ENCODE results near the gene LARP1. TPM values are rescaled to one million over a fixed set of nuclear protein-coding genes. Genes with fewer than 3 reads are reported as not detected.
A peak's percentile ranks its signal among the peaks of the same experiment; 100 is the strongest.
"Not testable (repeated sequence)": the region's sequence is repeated elsewhere in the genome, so short reads cannot be mapped to it uniquely, and the experiment has no call there.

Gene LARP1
- total RNA-seq, 1 donor from 2014 or later = 147 TPM

DNA sequence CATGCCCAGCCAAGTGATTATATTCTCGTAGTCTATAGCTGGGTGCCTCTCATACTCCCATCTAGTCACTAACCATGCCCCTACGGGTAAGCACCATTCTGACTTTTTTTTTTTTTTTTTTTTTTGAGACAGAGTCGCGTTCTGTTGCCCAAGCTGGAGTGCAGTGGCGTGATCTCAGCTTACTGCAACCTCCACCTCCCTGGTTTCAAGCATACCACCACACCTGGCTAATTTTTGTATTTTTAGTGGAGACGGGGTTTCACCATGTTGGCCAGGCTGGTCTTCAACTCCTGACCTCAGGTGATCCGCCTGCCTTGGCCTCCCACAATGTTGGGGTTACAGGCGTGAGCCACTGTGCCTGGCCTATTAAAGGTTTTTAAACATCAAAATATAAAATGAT lies 24.4 kb upstream of the LARP1 start:
- intact Hi-C loops (cut with DNase I); DNase-seq (ENCODE audit: missing footprints); ATAC-seq: not testable (repeated sequence)

DNA sequence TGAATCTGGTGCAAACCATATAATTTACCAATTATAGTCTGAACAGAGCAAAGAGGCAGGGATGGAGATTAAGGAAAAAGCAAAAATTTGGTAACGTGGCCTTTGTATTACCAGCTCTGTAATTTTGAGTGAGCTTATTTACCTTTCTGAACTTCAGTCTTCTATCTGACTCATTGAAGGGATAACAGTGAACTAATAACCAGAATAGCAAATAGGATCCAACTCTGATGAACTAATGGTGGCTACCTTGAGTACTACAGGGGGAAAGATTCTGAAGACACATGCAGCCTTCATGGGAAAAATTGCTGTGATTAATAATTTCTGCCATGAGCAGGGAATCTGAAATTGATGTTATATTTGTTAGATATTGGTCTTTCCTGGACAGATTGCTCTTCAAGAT lies 23.0 kb upstream of the LARP1 start:
- no peak for DNase-seq (ENCODE audit: missing footprints)
- intact Hi-C loops (cut with DNase I) = no loop called here
- ATAC-seq = no peak

DNA sequence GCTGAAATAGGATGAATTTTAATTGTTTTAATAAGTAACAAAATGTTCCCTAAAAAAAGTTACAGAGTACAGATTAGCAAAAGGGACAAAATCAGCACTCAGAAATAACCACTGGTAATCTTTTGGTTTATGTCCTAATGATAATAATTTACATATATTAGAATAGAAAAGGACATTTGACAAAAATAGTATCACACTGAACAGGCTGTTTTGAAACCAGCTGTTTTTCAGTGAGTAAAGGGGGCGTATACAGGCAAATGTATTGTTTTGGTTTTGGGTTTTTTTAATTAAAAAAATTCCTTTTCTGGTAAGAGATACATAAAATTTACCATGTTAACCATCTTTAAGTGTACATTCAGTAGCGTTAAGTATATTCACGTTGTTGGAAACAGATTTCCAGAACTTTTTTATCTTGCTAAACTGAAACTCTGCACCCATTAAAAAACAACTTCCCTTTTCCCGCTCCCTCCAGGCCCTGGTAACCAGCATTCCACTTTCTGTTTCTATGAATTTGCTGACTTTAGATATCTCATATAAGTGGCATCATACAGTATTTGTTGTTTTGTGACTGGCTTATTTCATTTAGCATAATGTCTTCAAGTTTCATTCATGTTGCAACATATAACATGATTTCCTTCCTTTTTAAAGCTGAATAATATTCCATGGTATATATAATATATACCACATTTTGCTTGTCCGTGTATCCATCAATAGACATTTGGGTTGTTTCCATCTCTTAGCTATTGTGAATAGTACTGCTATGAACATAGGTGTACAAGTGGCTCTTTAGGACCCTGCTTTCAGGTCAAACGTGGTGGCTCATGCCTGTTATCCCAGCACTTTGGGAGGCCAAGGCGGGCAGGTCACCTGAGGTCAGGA lies 20.6 kb upstream of the LARP1 start:
- ATAC-seq = no peak
- intact Hi-C loops (cut with DNase I) = no loop called here
- DNase-seq (ENCODE audit: missing footprints) = no peak

DNA sequence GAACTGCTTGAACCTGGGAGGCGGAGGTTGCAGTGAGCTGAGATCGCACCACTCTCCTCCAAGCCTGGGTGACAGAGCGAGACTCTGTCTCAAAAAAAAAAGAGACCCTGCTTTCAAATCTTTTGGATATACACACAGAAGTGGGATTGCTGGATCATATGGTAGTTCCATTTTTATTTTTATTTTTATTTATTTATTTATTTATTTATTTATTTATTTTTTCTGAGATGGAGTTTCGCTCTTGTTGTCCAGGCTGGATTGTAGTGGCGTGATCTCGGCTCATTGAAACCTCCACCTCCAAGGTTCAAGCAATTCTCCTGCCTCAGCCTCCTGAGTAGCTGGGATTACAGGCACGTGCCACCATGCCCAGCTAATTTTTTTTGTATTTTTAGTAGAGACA lies 19.8 kb upstream of the LARP1 start:
- ATAC-seq; DNase-seq (ENCODE audit: missing footprints): not testable (repeated sequence)

DNA sequence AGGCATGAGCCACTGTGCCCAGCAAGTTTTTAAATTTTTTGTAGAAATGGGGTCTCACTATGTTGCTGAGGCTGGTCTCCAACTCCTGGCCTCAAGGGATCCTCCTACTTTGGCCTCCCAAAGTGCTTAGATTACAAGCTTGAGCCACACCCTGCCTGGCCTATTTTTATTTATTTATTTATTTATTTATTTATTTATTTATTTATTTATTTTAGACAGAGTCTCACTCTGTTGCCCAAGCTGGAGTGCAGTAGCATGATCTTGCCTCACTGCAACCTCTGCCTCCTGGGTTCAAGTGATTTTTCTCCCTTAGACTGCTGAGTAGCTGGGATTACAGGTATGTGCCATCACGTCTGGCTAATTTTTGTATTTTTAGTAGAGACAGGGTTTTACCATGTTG lies 18.8 kb upstream of the LARP1 start:
- ATAC-seq; intact Hi-C loops (cut with DNase I); DNase-seq (ENCODE audit: missing footprints): not testable (repeated sequence)

More for the DNA sequence above, 19.8 kb upstream of the LARP1 start:
- intact Hi-C loops (cut with DNase I) = not testable (repeated sequence)

DNA sequence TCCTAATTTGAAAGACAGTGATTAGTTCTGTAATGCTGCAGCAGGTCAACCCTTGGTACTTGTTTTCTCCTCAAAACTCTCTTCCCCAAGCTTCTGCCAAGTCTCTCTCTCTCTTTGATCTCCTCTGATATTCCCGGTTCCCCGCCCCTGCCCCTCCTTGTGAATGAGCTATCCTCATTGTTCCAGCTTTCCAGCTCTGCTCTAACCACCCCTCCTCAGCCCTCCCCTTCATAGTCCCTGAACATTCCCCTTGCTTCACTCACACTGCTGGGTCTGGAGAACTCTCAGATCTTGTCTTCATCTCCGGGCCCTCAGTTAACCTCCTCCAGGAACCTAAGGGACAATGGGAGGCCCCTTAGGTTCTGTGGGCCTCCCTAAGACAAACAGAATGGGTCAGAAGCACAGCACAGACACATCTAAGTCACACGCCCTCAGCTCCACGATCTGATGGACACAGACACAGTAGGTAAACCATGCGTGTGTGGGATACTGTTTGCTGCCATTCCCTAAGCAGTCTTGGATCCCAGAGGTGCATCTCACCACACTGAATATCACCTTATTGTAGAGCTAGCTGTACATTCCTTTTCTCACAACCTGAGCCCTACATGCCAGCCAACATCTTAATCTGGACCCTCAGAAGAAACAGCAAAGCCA lies 17.4 kb upstream of the LARP1 start:
- intact Hi-C loops (cut with DNase I) = no loop called here
- ATAC-seq (no peak), DNase-seq (ENCODE audit: missing footprints) (no peak)

DNA sequence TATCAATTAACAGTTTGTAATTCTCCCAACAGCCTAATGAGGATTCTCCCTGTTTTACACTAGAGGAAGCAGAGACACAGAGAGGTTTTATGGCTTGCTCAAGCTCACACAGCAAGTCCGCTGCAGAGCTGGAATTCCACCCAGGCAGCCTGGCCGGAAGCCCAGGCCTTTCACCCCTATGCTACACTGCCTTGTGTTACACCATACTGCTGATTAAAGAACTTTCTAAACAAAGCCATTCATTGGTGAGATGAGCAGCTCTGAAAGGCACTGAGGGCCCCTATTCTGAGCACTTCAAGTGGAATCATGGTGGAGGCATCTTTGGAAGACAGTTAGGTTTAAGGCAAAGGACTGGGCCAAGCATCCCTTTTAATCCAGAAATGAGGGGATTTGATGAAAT lies 14.7 kb upstream of the LARP1 start:
- intact Hi-C loops (cut with DNase I) = loop anchor here (5.0 kb wide), 1 partner anchor 48 kb away; no protein-coding TSS in a partner anchor
- ATAC-seq = peak; percentile 91
- DNase-seq (ENCODE audit: missing footprints) = peak; percentile 79

DNA sequence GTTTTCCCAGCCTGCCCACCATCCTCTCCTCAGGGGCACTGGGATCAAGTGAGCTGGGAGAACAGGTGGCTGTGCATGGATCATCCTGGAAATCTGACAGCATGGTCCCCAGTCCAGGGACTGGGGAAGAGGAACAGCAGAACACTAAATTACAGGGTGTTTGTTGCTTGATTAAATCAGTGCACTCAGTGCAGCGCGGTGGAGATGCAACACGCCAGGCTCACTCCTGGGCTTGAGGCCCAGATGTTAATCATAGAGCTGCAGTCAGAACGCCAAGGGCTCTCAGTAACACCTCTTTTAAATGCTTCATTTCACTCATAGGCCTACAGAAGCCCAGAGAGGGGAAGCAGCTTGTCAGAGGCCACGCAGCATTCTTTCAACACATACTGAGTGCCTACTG lies 14.2 kb upstream of the LARP1 start:
- intact Hi-C loops (cut with DNase I) = loop anchor here (5.0 kb wide), 1 partner anchor 49 kb away; no protein-coding TSS in a partner anchor
- DNase-seq (ENCODE audit: missing footprints) (no peak), ATAC-seq (peak; percentile 59)

DNA sequence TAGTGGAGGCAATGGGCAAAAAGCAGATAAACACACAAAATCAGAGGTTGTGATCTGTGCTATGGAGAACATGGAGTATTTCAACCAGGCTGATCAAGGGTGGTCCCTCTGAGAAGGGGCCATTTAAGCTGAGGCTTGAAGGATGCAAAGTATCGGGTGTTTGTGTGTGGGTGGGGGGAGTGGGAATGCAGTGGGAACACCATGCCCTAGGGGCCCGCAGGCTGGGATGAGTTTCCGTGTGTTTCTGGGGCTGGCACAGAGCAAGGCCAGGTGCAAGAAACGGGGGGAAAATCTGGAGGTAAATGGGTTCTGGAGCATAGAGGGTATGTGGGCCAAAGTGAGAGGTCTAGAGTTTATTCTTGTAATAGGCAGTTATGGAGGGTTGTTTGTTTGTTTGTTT lies 13.8 kb upstream of the LARP1 start:
- ATAC-seq = no peak
- intact Hi-C loops (cut with DNase I) = loop anchor here (5.0 kb wide), 1 partner anchor 49 kb away; no protein-coding TSS in a partner anchor
- no peak for DNase-seq (ENCODE audit: missing footprints)

DNA sequence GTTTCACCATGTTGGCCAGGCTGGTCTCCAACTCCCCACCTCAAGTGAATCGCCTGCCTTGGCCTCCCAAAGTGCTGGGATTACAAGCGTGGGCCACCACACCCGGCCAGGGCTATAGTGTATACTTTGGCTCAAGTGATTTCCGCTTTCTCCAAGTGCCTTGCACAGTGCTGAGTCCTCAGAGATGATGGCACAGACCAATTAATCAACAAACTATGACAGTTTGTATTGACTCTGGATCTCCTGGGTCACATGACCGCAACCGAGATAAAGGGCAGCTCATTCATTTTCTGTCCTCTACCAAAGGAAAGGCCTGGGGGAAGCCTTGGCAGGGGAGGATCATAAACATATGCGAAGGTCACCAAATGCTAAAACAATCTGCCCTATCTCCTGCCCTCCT lies 11.4 kb upstream of the LARP1 start:
- no peak for DNase-seq (ENCODE audit: missing footprints)
- ATAC-seq = no peak
- intact Hi-C loops (cut with DNase I) = loop anchor here (5.0 kb wide), 1 partner anchor 52 kb away; no protein-coding TSS in a partner anchor

DNA sequence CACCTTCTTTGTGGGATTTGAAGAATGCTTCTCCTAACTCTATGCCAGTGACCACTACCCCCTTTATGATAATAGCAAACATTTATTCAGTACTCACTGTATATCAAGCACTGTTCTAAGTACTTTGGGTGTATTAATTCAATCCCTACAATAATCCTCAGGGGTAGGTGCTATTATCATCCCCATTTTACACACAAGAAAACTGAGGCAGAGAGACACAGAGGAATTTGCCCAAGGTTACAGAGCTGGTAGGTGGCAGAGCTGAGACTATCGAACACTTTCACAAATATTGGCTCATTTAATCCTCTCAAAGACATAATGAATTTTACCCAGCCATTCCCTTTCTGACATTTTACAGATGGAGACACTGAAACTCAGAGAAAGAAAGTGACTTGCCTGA lies 9.8 kb upstream of the LARP1 start:
- no peak for DNase-seq (ENCODE audit: missing footprints)
- no peak for ATAC-seq
- intact Hi-C loops (cut with DNase I) = no loop called here

DNA sequence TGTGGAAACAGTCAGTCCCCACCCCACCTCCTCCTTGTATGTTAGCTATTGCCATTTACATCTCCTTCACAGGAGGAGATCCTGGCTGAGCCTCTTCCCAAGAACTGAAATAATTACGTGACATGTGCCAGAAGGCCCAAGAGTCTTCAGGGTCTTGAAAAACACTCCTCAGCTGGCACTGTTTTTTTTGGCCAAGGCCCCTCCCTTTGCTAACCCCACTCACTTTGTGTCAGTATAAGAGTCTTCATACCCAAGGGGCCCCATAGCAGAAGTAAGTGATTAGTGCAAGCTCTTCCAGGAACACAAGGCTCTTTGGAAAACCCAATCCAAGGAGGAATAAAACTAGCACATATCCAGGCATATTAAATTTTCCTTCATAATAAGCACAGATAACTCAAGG lies 5.7 kb upstream of the LARP1 start:
- intact Hi-C loops (cut with DNase I) = no loop called here
- ATAC-seq (no peak), DNase-seq (ENCODE audit: missing footprints) (no peak)

DNA sequence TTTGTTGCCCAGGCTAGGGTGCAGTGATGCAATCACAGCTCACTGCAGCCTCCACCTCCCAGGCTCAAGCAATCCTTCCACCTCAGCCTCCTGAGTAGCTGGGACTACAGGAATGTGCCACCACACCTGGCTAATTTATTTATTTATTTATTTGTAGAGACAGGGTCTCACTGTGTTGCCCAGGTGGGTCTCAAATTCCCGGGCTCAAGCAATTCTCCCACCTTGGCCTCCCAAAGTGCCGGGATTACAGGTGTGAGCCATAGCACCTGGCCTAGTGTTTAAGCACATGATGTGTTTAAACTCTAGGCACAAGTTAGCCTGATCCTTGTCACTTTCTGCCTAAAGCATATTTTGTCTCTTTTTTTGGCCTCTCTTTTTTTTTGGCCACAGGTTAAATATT lies 4.5 kb upstream of the LARP1 start:
- DNase-seq (ENCODE audit: missing footprints); ATAC-seq: not testable (repeated sequence)
- intact Hi-C loops (cut with DNase I) = loop anchor here (10.0 kb wide), 1 partner anchor 276 kb away; the partner anchor contains the start of gene HAND1

DNA sequence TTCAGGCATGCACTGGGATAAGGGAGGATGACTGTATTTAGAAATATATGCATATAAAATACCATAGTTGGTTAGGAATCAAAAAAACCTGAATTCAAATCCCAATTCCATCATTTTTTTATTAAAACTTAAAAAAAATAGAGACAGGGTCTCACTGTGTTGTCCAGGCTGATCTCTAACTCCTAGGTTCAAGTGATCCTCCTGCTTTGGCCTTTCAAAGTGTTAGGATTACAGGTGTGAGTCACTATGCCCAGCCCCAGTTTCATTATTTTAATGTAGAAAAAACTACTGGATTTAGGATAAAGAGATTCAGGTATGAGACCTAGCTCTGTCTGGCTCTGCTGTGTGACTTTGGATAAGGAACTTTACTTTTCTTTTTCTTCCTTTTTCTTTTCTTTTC lies 3.3 kb upstream of the LARP1 start:
- intact Hi-C loops (cut with DNase I) = loop anchor here (10.0 kb wide), 1 partner anchor 277 kb away; the partner anchor contains the start of gene HAND1
- no peak for DNase-seq (ENCODE audit: missing footprints)
- no peak for ATAC-seq

DNA sequence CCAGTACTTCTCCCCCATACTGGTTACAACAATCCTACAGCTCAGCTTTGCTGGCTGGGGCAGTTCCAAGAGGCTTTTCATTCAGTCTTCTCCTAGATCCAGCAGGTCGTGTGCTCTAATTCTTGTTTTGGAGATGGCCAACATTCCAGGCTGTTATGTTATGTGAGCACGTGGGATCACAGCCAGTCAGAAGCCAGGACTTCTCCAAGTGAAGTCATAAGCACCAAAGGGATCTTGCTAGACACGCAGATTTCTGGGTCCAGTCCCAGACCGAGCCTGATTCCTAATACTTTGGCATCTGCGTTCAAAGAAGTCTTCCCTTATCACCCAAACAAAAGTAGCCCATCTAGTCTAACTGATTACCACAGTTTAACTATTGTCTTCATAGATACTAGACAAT lies 1.4 kb upstream of the LARP1 start:
- ATAC-seq (peak; percentile 53), DNase-seq (ENCODE audit: missing footprints) (peak; percentile 85)
- intact Hi-C loops (cut with DNase I) = loop anchor here (2.0 to 10.0 kb wide), 3 partner anchors 71 to 279 kb away; partner anchors contain the start of genes CNOT8 and HAND1

DNA sequence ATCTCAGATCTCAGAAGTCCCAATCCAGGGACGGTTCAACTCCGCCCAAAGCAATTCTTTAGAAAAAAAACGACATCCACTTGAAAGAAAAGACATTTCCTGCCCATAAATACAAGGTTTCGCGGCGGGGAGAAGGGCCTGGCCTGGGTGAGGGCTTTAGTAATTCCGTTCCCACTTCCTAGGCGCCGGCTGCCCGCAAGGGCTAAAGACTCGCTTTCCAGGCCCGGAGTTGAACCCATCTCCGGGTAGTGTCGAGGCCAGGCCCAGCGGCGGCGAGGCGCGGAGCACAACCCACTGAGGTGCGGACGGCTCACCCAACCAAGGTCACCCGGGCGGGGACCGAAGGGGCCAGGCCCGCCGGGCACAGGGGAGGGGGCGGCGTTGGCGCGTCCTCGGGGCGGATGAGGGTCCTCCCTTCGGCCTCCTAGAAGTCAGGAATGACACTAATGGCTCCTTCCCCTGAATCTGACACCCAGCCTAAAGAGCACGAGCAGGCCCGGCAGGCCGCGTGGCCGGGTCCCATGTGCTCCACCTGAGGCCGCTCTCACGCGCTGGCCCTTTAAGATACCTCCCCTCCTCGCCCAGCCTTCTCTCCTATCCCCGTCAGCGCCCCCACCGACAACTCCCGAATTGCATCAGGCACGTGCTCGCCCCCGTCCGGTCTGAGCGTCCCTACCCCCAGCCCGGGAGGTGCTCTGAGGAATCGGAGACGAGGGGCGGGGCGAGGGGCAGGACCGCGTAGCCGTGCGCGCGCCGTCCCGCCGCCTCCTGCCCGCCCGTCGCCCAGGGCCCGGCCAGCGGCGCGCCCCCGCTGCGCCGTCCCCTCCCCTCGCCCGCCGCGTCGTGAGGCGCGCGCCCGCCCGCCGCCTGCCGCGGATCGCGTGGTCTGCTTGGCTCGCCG lies 467 bp upstream of the LARP1 start:
- intact Hi-C loops (cut with DNase I) = loop anchor here (2.0 to 10.0 kb wide), 6 partner anchors 38 to 280 kb away; partner anchors contain the start of genes CNOT8 and HAND1
- peak; percentile 95 for ATAC-seq
- peak; percentile 100 for DNase-seq (ENCODE audit: missing footprints)

DNA sequence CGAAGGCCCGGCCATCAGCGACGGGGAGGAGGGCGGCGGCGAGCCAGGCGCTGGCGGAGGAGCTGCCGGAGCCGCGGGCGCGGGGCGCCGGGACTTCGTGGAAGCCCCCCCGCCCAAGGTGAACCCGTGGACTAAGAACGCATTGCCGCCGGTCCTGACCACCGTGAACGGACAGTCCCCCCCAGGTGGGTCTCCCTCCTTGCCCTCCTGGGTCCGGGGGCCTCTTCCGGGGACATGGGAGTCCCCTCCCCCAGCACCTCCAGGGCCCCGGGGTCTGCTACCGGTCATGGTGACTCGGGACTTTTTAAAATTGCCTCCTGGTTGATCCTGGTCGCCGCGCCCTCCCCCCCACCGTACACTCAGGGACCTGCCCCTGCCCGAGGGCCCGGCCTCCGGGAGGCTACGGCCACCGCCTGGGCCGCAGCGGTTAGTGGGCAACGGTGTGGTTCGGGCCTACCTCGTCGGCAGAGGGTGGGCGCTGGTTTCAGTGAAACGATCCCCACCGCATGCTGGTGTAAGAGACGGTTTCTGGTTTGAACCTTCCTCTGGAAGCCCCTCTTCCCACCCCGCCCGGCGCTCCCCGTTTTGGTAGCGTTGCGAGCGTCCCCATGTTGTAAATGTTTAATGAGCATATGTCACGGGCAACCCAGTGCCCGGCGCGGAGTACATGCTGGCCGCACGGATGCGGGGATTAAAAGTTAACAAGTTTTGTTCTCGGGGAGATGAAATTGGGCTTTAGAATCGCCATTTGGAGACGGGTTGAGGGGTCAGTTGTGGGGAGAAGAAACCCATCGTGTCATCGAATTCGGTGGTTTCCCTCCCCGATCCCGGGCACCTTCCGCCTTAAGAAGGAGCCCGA lies 1.1 kb downstream of the LARP1 start:
- ATAC-seq (no peak), DNase-seq (ENCODE audit: missing footprints) (peak; percentile 77)
- intact Hi-C loops (cut with DNase I) = loop anchor here (5.0 to 10.0 kb wide), 4 partner anchors 36 to 281 kb away; partner anchors contain the start of gene HAND1
